GM21737 (cell line): ENCODE measurements around the gene CCNB1.
A peak's percentile ranks its signal among the peaks of the same experiment; 100 is the strongest.
"Not testable (repeated sequence)": the region's sequence is repeated elsewhere in the genome, so short reads cannot be mapped to it uniquely, and the experiment has no call there.

ENCODE experiments used
- ATAC-seq: cut with Tn5 transposase; IDR thresholded peaks from one replicate; pipeline ENCODE4 v1.9.1; 2021; ENCODE audit warnings: mild to moderate bottlenecking, moderate library complexity; ENCODE audit not compliant: unreplicated experiment

Gene CCNB1

GRCh38 chr5:69181659-69182293 lies 14.8 kb downstream of the CCNB1 start:
- not testable (repeated sequence) for ATAC-seq

DNA sequence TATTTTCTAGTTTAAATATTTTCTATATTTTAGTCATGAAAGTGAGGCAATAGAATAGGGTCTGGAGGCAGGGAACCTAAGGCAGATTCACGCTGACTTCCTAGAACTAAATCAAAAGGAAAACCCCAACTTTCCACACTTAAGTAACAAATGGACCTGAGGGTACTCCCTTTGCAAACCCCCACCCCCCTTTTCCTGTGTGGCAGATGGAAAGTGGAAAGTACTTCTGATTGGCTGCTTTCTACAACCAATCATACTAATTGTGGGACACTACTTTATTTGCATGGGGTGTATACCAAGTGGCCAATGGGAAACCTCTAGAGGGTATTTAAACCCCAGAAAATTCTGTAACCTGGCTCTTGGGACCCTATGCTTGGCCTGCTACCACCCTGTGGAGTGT lies 17.7 kb downstream of the CCNB1 start:
- no peak for ATAC-seq

DNA sequence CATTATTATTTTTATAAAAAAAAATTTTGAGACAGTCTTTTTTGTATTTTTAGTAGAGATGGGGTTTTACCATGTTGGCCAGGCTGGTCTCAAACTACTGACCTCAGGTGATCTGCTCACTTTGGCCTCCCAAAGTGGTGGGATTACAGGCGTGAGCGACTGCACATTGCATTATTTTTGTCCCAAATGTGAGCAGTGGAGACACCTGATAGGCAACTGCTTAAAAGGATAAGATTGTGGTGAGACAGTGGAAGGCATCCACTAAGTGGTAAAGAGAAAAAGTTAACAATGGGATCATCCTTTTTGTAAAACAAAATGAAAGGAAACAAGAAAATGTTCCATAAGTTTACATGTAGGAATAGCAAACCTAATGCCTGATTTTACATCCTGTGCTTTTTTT lies 20.4 kb downstream of the CCNB1 start:
- ATAC-seq, result no peak

GRCh38 chr5:69188811-69189161 lies 21.8 kb downstream of the CCNB1 start:
- ATAC-seq, result no peak

GRCh38 chr5:69189162-69190086 lies 22.5 kb downstream of the CCNB1 start, which contains the start of gene CENPH:
Gene CENPH (plus strand): TSS chr5:69189583. CDS start chr5:69189635, 52 bp downstream.
- peak; percentile 92 for ATAC-seq

DNA sequence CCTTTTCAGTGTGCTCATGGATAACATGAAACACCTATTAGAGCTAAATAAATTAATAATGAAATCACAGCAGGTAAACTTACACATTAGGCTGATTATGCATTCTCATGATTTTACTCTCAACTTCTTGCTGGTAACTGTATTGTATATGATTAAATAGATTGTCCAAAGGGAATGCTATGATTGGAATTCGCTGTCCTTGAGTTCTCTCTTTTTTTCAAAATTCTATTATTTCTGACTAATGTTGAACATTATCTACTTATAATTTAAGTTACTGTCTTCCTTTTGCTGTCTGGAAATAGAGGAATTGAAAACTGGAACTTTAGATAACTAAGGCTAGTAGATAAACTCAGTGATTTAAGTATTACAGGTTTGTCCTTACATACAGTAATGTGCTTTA lies 35.5 kb downstream of the CCNB1 start:
- ATAC-seq, result no peak

GRCh38 chr5:69206528-69207190 lies 39.7 kb downstream of the CCNB1 start:
- no peak for ATAC-seq

DNA sequence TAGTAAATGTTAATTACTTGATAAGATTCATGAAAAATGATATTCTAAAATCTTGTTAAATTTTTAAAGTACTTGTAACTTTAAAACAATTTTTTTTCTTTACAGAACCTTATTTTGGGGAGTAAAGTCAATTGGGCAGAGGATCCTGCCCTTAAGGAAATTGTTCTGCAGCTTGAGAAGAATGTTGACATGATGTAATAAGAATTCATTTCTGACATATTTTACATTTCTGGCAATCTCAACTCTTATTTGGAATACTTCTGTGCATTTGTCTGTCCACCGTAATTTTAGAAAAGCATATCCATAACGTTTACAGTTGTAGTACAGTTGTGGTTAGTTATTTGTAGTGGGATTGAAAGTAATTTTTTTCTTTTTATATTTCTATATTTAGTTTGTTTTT lies 42.7 kb downstream of the CCNB1 start:
- ATAC-seq, result no peak

GRCh38 chr5:69211200-69211599 lies 44.2 kb downstream of the CCNB1 start:
- ATAC-seq, result no peak

DNA sequence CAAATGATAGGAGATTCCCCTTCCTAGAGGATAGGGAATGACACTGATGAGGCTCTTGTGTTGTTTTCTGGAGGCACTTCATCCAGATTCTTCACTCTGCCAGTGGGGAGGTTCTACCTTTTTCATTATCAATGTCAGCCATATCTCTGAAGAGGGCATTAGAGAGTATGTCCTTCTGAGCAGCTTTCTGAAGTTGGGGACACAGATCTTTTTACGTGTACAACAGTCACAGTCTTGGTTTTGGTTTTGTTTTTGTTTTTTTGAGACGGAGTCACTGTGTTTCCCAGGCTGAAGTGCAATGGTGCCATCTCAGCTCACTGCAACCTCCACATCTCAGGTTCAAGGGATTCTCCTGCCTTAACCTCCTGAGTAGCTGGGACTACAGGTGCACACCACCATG lies 45.1 kb downstream of the CCNB1 start:
- ATAC-seq, result no peak

GRCh38 chr5:69213513-69214215 lies 46.7 kb downstream of the CCNB1 start:
- ATAC-seq, result no peak

GRCh38 chr5:69217151-69217511 lies 50.2 kb downstream of the CCNB1 start:
- ATAC-seq, result no peak

- peak; percentile 94 for ATAC-seq
Observed at GRCh38 chr5:69217548-69218526, 50.9 kb downstream of the CCNB1 start.

GRCh38 chr5:69219939-69220338 lies 53.0 kb downstream of the CCNB1 start:
- ATAC-seq, result no peak

DNA sequence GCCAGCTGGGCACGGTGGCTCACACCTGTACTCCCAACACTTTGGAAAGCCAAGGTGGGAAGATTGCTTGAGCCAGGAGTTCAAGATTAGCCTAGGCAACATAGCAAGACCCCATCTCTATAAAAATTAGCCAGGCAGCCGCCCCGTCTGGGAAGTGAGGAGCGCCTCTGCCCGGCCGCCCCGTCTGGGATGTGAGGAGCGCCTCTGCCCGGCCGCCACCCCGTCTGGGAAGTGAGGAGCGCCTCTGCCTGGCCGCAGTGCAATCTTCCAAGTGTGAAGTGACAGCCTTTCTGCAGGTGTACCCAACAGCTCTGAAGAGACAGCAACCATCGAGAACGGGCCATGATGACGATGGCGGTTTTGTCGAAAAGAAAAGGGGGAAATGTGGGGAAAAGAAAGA lies 53.4 kb downstream of the CCNB1 start:
- not testable (repeated sequence) for ATAC-seq

- ATAC-seq, result not testable (repeated sequence)
Observed at GRCh38 chr5:69220833-69221232, 53.9 kb downstream of the CCNB1 start.

DNA sequence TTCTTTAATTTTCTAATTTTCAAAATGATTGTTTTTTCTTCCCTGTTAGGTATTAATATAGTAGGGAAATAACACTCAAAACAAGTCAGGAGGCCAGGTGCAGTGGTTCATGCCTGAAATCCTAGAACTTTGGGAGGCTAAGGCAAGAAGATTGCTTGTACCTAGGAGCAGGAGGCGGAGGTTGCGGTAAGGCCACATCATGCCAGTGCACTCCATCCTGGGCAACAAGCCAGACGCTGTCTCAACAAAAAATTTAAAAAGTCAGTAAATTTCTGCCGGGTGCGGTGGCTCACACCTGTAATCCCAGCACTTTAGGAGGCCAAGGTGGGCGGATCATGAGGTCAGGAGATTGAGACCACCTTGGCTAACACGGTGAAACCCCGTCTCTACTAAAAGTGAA lies 57.6 kb downstream of the CCNB1 start:
- ATAC-seq, result no peak

- ATAC-seq, result no peak
Observed at GRCh38 chr5:69225860-69226259, 58.9 kb downstream of the CCNB1 start.
